HUES64 (cell line): ENCODE results near the gene NEB. TPM values are rescaled to one million over a fixed set of nuclear protein-coding genes. Genes with fewer than 3 reads are reported as not detected.

ENCODE experiments used
- H3K27ac ChIP-seq: 2 replicates; pipeline ENCODE4 v1.7.0; 2013; ENCODE audit warnings: low read depth, low read length, inconsistent platforms
- H3K27me3 ChIP-seq: 2 replicates; pipeline ENCODE4 v1.6.1; 2013; ENCODE audit warnings: mild to moderate bottlenecking, low read length; ENCODE audit not compliant: insufficient read depth
- H3K36me3 ChIP-seq: 2 replicates; pipeline ENCODE4 v1.6.1; 2013; ENCODE audit warnings: mild to moderate bottlenecking, low read length; ENCODE audit not compliant: insufficient read depth
- H3K4me1 ChIP-seq: 2 replicates; pipeline ENCODE4 v1.6.1; 2013; ENCODE audit warnings: mild to moderate bottlenecking, low read length, moderate library complexity; ENCODE audit not compliant: insufficient read depth
- H3K4me3 ChIP-seq: 2 replicates; pipeline ENCODE4 v1.5.1; 2013; ENCODE audit warnings: mild to moderate bottlenecking, low read length, moderate library complexity
- H3K9ac ChIP-seq: 2 replicates; pipeline ENCODE4 v1.6.1; 2013; ENCODE audit warnings: mild to moderate bottlenecking, low read depth, low read length
- H3K9me3 ChIP-seq: 2 replicates; pipeline ENCODE4 v1.6.1; 2013; ENCODE audit warnings: low read depth, low read length; ENCODE audit not compliant: insufficient read depth
- WGBS: fragments of 150-250, 120-280 bp; methylation state at CpG from one replicate; pipeline ENCODE4 v1.1.7; 2013; ENCODE audit warnings: missing lambda C conversion rate; 5-methylcytosine and 5-hydroxymethylcytosine counted together
- polyA plus RNA-seq, 2 experiments: library from polyadenylated mRNA; stranded (reverse); fragments of 50-300 nt; gene quantifications; one replicate each; pipeline ENCODE4 v1.2.3, GENCODE V29; 2013

Gene NEB, protein sequence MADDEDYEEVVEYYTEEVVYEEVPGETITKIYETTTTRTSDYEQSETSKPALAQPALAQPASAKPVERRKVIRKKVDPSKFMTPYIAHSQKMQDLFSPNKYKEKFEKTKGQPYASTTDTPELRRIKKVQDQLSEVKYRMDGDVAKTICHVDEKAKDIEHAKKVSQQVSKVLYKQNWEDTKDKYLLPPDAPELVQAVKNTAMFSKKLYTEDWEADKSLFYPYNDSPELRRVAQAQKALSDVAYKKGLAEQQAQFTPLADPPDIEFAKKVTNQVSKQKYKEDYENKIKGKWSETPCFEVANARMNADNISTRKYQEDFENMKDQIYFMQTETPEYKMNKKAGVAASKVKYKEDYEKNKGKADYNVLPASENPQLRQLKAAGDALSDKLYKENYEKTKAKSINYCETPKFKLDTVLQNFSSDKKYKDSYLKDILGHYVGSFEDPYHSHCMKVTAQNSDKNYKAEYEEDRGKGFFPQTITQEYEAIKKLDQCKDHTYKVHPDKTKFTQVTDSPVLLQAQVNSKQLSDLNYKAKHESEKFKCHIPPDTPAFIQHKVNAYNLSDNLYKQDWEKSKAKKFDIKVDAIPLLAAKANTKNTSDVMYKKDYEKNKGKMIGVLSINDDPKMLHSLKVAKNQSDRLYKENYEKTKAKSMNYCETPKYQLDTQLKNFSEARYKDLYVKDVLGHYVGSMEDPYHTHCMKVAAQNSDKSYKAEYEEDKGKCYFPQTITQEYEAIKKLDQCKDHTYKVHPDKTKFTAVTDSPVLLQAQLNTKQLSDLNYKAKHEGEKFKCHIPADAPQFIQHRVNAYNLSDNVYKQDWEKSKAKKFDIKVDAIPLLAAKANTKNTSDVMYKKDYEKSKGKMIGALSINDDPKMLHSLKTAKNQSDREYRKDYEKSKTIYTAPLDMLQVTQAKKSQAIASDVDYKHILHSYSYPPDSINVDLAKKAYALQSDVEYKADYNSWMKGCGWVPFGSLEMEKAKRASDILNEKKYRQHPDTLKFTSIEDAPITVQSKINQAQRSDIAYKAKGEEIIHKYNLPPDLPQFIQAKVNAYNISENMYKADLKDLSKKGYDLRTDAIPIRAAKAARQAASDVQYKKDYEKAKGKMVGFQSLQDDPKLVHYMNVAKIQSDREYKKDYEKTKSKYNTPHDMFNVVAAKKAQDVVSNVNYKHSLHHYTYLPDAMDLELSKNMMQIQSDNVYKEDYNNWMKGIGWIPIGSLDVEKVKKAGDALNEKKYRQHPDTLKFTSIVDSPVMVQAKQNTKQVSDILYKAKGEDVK (N-terminal part only)
- 0.20 TPM for polyA plus RNA-seq (2013, experiment 1 of 2)
- 0.76 TPM for polyA plus RNA-seq (2013, experiment 2 of 2)

DNA sequence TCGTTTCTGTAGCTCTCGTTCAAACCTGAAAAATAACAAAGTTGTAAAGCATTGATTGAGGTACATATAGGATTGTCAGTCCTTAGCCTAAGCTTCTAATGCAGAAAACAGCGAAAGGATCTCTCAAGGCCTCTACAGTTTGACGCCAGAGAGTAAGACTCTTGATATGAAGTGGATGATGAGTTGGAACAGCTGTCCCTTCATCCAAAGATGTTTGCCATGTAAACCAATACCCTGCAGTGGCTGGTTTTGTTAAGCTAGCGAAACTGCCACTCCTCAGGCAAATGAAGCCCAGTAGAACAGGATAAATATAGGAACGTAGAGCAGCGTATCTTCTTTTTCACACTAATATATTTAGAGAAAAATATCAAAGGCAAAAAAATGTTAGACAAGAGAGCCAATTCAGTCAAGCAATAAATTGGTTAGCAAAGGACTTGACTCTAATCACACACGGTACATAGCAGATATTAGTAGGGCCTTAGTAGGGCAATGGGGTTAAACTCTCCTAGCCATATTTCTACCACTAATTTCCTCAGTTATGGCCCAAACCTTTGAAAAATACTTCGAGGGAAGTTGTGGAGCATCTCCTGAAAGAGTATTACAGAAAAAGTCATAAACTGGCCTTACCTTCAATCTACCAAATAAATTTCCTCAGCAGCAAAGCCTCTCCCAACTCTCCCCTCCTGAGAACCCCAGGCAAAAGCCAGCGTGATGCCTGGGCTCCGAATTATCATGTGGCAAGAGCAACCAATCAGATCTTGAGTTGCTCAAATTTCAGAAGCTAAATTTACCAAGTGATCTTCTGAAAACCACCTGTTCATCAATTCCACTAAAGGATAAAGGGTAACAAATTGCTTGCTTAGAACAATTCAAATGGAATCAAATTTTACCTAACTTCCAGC is at the start of gene NEB:
Gene NEB, minus strand, starts transcription at position 706 of the 902 bp plus-strand sequence. CDS start 1,320 bp downstream, outside the sequence.
- no peak within 1 kb of the TSS for H3K4me3 ChIP-seq
- 91% methylated on average over 10 of the region's 11 CpGs for WGBS
- H3K9ac ChIP-seq: no peak within 1 kb of the TSS
- H3K9me3 ChIP-seq: no peaks in the 10 kb centered on the region
- H3K27ac ChIP-seq: no peak within 1 kb of the TSS
- H3K4me1 ChIP-seq: peaks cover 29% of the 10 kb centered on the region
- H3K36me3 ChIP-seq: no peaks in the 10 kb centered on the region
- H3K27me3 ChIP-seq: no peaks in the 10 kb centered on the region

DNA sequence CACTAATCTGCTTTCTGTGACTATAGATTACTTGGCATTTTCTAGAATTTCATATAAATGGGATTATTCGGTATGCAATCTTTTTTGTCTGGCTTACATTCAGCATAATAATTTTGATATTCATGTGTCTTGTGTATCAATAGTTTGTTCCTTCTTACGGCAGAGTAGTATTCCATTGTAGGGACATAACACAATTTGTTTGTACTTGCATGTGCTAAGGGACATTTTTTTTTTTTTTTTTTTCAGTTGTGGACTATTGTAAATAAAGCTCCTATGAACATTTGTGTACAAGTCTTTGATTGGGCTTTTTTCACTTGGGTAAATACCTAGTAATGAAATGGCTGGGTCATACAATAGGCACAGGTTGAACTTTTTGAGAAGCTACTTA is 48.9 kb upstream of the NEB start:
- Histone ChIP-seq H3K27ac (no peak overlapping the region), H3K4me3 (no peak overlapping the region), H3K36me3 (peaks cover 35% of the 10 kb centered on the region), H3K27me3 (no peaks in the 10 kb centered on the region), H3K9ac (no peak overlapping the region), H3K4me1 (peaks cover 4% of the 10 kb centered on the region; the same call in 1 of the 2 replicates), H3K9me3 (no peaks in the 10 kb centered on the region)
- WGBS: 95% methylated on average over 2 of the region's 2 CpGs

DNA sequence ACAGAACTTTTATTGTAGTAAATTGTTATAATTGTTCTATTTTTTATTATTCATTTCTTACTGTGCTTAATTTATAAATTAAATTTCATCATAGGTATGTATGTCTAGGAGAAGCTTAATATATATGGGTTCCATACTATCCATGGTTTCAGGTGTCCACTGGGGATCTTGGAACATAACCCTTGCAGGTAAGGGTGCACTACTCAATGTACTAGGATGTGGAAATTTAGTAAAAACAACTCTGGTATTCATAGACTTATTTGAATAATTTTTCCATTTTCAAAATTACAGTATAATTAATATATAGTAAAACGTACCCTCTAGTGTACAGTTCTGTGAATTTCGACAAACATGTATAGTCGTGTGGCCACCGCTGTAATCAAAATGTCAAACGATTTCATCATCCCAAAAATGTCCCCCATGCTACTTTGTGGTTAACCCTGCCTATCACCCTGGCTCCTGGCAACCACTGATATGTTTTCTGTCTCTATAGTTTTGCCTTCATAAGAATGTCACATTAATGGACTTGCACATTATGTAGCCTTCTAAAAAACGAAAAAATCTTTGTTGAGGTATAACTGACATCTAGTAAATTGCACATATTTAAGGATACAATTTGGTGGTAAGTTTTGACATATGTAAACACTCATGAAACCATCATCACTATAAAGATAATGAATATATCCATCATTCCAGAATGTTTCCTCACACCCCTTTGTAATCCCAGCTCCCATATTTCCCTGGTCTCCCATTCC is 48.3 kb upstream of the NEB start:
- WGBS: 97% methylated on average over 5 of the region's 6 CpGs
- no peak overlapping the region for H3K4me3 ChIP-seq
- H3K4me1 ChIP-seq: peaks cover 4% of the 10 kb centered on the region; the same call in 1 of the 2 replicates
- H3K9me3 ChIP-seq: no peaks in the 10 kb centered on the region
- H3K9ac ChIP-seq: no peak overlapping the region
- no peaks in the 10 kb centered on the region for H3K27me3 ChIP-seq
- H3K36me3 ChIP-seq: peaks cover 32% of the 10 kb centered on the region
- H3K27ac ChIP-seq: no peak overlapping the region

DNA sequence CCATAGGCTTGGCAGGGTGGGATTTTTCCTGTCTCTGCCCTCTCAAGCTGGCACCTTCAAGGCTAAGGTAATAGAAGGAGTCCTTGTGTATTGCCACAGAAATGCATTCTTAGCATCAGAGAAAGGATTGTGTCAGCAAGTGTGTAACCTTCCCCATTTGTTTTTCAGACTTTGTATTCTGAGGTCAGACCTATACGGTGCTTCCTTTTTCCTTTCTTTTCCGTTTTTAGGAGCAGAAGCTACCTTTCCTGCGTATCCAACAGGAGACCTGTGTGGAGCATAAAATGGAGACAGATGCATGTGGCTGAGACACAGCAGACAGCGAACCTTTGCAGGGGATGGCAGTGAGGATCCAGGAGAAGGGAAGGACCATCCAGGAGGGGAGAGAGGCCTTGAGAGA is 47.4 kb upstream of the NEB start:
- peaks cover under 1% of the 10 kb centered on the region; the same call in 1 of the 2 replicates for H3K4me1 ChIP-seq
- H3K36me3 ChIP-seq: peaks cover 34% of the 10 kb centered on the region
- 94% methylated on average over 4 of the region's 4 CpGs for WGBS
- no peak overlapping the region for H3K27ac ChIP-seq
- no peaks in the 10 kb centered on the region for H3K9me3 ChIP-seq
- no peaks in the 10 kb centered on the region for H3K27me3 ChIP-seq
- no peak overlapping the region for H3K4me3 ChIP-seq
- H3K9ac ChIP-seq: no peak overlapping the region

DNA sequence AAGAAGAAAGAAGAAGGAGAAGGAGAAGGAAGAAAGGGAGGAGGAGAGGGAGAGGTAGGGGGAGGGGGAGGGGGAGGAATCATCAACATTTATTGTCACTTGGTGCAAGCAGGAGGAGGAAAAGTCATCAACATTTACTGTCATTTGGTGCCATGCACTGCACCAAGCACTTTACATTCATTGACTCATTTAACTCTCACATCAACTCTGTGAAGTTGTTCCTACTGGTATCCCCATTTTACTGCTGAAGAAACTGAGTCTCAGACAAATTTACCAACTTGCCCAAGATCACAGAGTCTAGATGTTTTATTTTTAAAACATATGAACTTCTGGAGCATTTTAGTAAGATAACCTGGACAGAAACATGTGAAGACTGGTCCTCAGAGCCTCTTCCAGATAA is 46.7 kb upstream of the NEB start:
- no peak overlapping the region for H3K4me3 ChIP-seq
- H3K9ac ChIP-seq: no peak overlapping the region
- H3K27ac ChIP-seq: no peak overlapping the region
- H3K27me3 ChIP-seq: no peaks in the 10 kb centered on the region
- peaks cover 41% of the 10 kb centered on the region for H3K36me3 ChIP-seq
- no peaks in the 10 kb centered on the region for H3K9me3 ChIP-seq
- no peaks in the 10 kb centered on the region for H3K4me1 ChIP-seq

DNA sequence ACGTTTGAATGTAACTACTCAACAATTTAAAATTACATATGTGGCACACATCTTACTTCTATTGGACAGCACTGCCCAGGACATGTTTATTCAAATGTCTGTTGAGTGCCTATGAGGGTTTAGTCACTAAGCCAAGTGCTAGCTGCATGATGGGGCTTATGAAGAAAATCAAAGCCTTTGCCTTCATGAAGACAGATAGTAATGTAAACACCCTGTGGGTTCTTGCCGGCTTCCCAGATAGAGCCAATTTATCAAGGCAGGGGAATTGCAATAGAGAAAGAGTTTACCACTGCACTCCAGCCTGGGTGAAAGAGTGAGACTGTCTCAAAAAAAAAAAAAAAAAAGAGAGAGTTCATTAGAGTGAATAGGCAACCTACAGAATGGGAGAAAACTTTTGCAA is 43.7 kb upstream of the NEB start:
- 96% methylated on average over 1 of the region's 2 CpGs for WGBS
- H3K9me3 ChIP-seq: no peaks in the 10 kb centered on the region
- H3K4me1 ChIP-seq: no peaks in the 10 kb centered on the region
- no peaks in the 10 kb centered on the region for H3K27me3 ChIP-seq
- H3K9ac ChIP-seq: no peak overlapping the region
- H3K36me3 ChIP-seq: peaks cover 31% of the 10 kb centered on the region
- no peak overlapping the region for H3K27ac ChIP-seq
- no peak overlapping the region for H3K4me3 ChIP-seq

DNA sequence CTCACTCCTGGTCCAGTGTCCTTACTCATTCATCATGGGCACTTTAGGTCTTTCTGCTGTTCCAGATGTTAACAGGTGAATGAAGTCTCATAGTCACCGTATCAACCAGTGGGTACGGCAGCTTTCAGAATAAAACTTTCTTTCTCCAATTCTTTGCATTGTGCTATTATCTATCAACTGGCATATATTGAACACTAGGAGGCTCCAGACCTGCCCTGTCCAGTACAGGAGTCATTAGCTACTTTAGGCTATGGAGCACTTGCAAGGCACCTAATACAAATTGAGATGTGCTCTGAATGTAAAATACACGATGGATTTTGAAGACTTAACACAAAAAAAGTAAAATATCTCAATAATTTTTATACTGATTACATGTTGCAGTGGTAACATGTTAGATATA is 43.2 kb upstream of the NEB start:
- WGBS: 97% methylated on average over 2 of the region's 3 CpGs
- Histone ChIP-seq H3K4me3 (no peak overlapping the region), H3K27ac (no peak overlapping the region), H3K9me3 (no peaks in the 10 kb centered on the region), H3K27me3 (no peaks in the 10 kb centered on the region), H3K9ac (no peak overlapping the region), H3K36me3 (peaks cover 26% of the 10 kb centered on the region), H3K4me1 (no peaks in the 10 kb centered on the region)

DNA sequence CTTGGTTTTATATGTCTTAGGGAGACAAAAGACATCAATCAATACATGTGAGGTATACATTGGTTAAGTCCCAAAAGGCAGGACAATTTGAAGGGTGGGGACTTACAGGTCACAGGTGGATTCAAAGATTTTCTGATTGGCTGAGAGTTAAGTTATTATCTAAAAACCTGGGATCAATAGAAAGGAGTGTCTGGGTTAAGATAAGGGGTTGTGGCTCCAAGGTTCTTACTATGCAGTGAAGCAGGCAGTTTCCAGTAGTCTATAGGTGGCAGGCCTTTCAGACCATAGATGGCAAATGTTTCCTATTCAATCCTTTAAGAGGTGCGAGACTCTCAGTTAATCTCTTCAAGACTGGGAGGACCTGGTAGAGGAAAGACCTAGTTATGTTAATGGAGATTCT is 42.1 kb upstream of the NEB start:
- H3K36me3 ChIP-seq: peaks cover 17% of the 10 kb centered on the region
- no peak overlapping the region for H3K4me3 ChIP-seq
- no peak overlapping the region for H3K9ac ChIP-seq
- WGBS: 80% methylated on average over 1 of the region's 1 CpG
- no peaks in the 10 kb centered on the region for H3K4me1 ChIP-seq
- H3K9me3 ChIP-seq: no peaks in the 10 kb centered on the region
- no peak overlapping the region for H3K27ac ChIP-seq
- no peaks in the 10 kb centered on the region for H3K27me3 ChIP-seq

DNA sequence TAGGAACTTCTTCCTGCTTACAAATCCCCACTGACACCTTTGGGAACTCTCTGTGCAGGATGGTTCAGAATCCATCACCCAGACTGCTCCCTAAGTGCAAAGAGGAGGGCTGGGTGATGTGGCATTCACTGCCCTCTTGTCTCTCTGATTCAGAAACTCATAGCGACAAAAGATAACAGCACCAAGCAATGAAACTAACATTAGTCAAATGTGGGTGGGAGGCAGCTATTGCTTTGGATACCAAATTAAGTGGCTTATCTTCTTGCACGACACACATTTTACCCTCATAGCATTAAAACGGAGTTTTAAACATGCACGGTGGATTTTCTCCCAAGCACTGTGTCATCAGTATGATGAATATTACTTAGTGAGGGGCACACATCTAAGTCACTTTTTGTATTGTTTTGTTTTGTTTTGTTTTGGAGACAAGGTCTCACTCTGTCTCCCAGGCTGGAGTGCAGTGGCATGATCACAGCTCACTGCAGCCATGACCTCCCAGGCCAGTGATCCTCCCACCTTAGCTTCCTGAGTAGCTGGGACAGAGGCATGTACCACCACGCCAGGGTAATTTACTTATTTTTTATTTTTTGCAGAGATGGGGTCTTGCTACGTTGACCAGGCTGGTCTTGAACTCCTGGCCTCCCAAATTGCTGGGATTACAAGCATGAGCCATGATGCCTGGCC is 40.9 kb upstream of the NEB start:
- no peak overlapping the region for H3K9ac ChIP-seq
- no peak overlapping the region for H3K27ac ChIP-seq
- no peaks in the 10 kb centered on the region for H3K27me3 ChIP-seq
- H3K36me3 ChIP-seq: peaks cover 13% of the 10 kb centered on the region
- WGBS: 100% methylated on average over 4 of the region's 6 CpGs
- no peaks in the 10 kb centered on the region for H3K9me3 ChIP-seq
- no peak overlapping the region for H3K4me3 ChIP-seq
- H3K4me1 ChIP-seq: no peaks in the 10 kb centered on the region
